KOPT-K1 (cell line): Measurements from ENCODE around the gene MFSD2A.

Source experiments
- H3K27ac ChIP-seq: fragments of 200-600 bp; sonication (generic); 2 replicates; pipeline ENCODE4 v1.5.1; 2016; ENCODE audit warnings: antibody characterized with exemption, mild to moderate bottlenecking, low read depth, low read length; ENCODE audit not compliant: poor library complexity, severe bottlenecking
- H3K36me3 ChIP-seq: fragments of 200-600 bp; sonication (generic); 2 replicates; pipeline ENCODE4 v1.5.1; 2017; ENCODE audit warnings: antibody characterized with exemption, mild to moderate bottlenecking, low read length, moderate library complexity; ENCODE audit not compliant: insufficient read depth
- H3K9me3 ChIP-seq: fragments of 200-600 bp; sonication (generic); 2 replicates; pipeline ENCODE4 v1.5.1; 2017; ENCODE audit warnings: antibody characterized with exemption, low read length, mild to moderate bottlenecking; ENCODE audit not compliant: insufficient read depth, poor library complexity, severe bottlenecking

MFSD2A gene

GRCh38 chr1:39928809-39929587 lies 25.9 kb upstream of the MFSD2A start:
- Histone ChIP-seq H3K9me3 (no peaks in the 10 kb centered on the region), H3K27ac (no peak overlapping the region), H3K36me3 (no peaks in the 10 kb centered on the region)

- no peaks in the 10 kb centered on the region for H3K36me3 ChIP-seq
- no peaks in the 10 kb centered on the region for H3K9me3 ChIP-seq
- H3K27ac ChIP-seq, result no peak overlapping the region
Measured at GRCh38 chr1:39933956-39934941, 20.7 kb upstream of the MFSD2A start.

GRCh38 chr1:39936724-39937491 lies 18.0 kb upstream of the MFSD2A start:
- no peak overlapping the region for H3K27ac ChIP-seq
- no peaks in the 10 kb centered on the region for H3K36me3 ChIP-seq
- no peaks in the 10 kb centered on the region for H3K9me3 ChIP-seq

GRCh38 chr1:39938856-39939255 lies 16.1 kb upstream of the MFSD2A start:
- Histone ChIP-seq H3K36me3 (no peaks in the 10 kb centered on the region), H3K27ac (no peak overlapping the region), H3K9me3 (no peaks in the 10 kb centered on the region)

- H3K9me3 ChIP-seq, result no peaks in the 10 kb centered on the region
- H3K27ac ChIP-seq, result no peak overlapping the region
- H3K36me3 ChIP-seq, result no peaks in the 10 kb centered on the region
Measured at GRCh38 chr1:39940253-39940652, 14.7 kb upstream of the MFSD2A start.

- no peaks in the 10 kb centered on the region for H3K9me3 ChIP-seq
- H3K27ac ChIP-seq, result no peak overlapping the region
- no peaks in the 10 kb centered on the region for H3K36me3 ChIP-seq
Measured at GRCh38 chr1:39940980-39941871, 13.7 kb upstream of the MFSD2A start.

- Histone ChIP-seq H3K9me3 (no peaks in the 10 kb centered on the region), H3K27ac (no peak overlapping the region), H3K36me3 (no peaks in the 10 kb centered on the region)
Measured at GRCh38 chr1:39943471-39944290, 11.3 kb upstream of the MFSD2A start.

- no peaks in the 10 kb centered on the region for H3K9me3 ChIP-seq
- no peaks in the 10 kb centered on the region for H3K36me3 ChIP-seq
- no peak overlapping the region for H3K27ac ChIP-seq
Measured at GRCh38 chr1:39944410-39945112, 10.4 kb upstream of the MFSD2A start.

GRCh38 chr1:39946216-39946615 lies 8.7 kb upstream of the MFSD2A start:
- H3K36me3 ChIP-seq, result no peaks in the 10 kb centered on the region
- no peak overlapping the region for H3K27ac ChIP-seq
- no peaks in the 10 kb centered on the region for H3K9me3 ChIP-seq

GRCh38 chr1:39947260-39947659 lies 7.7 kb upstream of the MFSD2A start:
- Histone ChIP-seq H3K9me3 (no peaks in the 10 kb centered on the region), H3K27ac (no peak overlapping the region), H3K36me3 (no peaks in the 10 kb centered on the region)

GRCh38 chr1:39949891-39950290 lies 5.1 kb upstream of the MFSD2A start:
- no peaks in the 10 kb centered on the region for H3K9me3 ChIP-seq
- no peak overlapping the region for H3K27ac ChIP-seq
- H3K36me3 ChIP-seq, result no peaks in the 10 kb centered on the region

GRCh38 chr1:39951926-39952325 lies 3.0 kb upstream of the MFSD2A start:
- Histone ChIP-seq H3K36me3 (no peaks in the 10 kb centered on the region; the same call in 1 of the 2 replicates), H3K9me3 (no peaks in the 10 kb centered on the region), H3K27ac (no peak overlapping the region)
